HG02610 (cell line): Measurements from ENCODE around the gene TGOLN2.
"Not testable (repeated sequence)": the region's sequence is repeated elsewhere in the genome, so short reads cannot be mapped to it uniquely, and the experiment has no call there.

Source experiments
- ATAC-seq: cut with Tn5 transposase; IDR thresholded peaks from one replicate; pipeline ENCODE4 v1.9.1; 2021; ENCODE audit warnings: mild to moderate bottlenecking, moderate library complexity; ENCODE audit not compliant: unreplicated experiment

Gene TGOLN2

GRCh38 chr2:85340034-85340892, 12.5 kb upstream of the TGOLN2 start:
- no peak for ATAC-seq

- no peak for ATAC-seq
Measured at GRCh38 chr2:85334928-85335327, 7.1 kb upstream of the TGOLN2 start.

GRCh38 chr2:85333877-85334276, 6.1 kb upstream of the TGOLN2 start:
- not testable (repeated sequence) for ATAC-seq

GRCh38 chr2:85330839-85331636, 3.2 kb upstream of the TGOLN2 start:
- ATAC-seq: no peak

- ATAC-seq: not testable (repeated sequence)
Measured at GRCh38 chr2:85329701-85330100, 1.9 kb upstream of the TGOLN2 start.

- ATAC-seq: no peak
Measured at GRCh38 chr2:85329181-85329651, 1.4 kb upstream of the TGOLN2 start.

- no peak for ATAC-seq
Measured at GRCh38 chr2:85327160-85327821, 498 bp downstream of the TGOLN2 start.

- ATAC-seq: peak; percentile 39
Measured at GRCh38 chr2:85326406-85327159, 1.2 kb downstream of the TGOLN2 start.

- no peak for ATAC-seq
Measured at GRCh38 chr2:85325466-85325811, 2.4 kb downstream of the TGOLN2 start.

- no peak for ATAC-seq
Measured at GRCh38 chr2:85324639-85325465, 2.9 kb downstream of the TGOLN2 start.

GRCh38 chr2:85323988-85324367, 3.8 kb downstream of the TGOLN2 start:
- ATAC-seq: not testable (repeated sequence)

GRCh38 chr2:85323351-85323987, 4.3 kb downstream of the TGOLN2 start:
- no peak for ATAC-seq

- no peak for ATAC-seq
Measured at GRCh38 chr2:85319796-85320195, 8.0 kb downstream of the TGOLN2 start.

GRCh38 chr2:85318222-85319074, 9.3 kb downstream of the TGOLN2 start:
- ATAC-seq: peak; percentile 77

- ATAC-seq: not testable (repeated sequence)
Measured at GRCh38 chr2:85315921-85316320, 11.9 kb downstream of the TGOLN2 start.

GRCh38 chr2:85314884-85315242, 12.9 kb downstream of the TGOLN2 start:
- ATAC-seq: no peak

- ATAC-seq: no peak
Measured at GRCh38 chr2:85312404-85312803, 15.4 kb downstream of the TGOLN2 start.

- peak; percentile 49 for ATAC-seq
Measured at GRCh38 chr2:85310330-85310729, 17.5 kb downstream of the TGOLN2 start.
